GM18519 (cell line): ENCODE results near the gene ARFGAP2.

ENCODE experiments used
- ATAC-seq: cut with Tn5 transposase; IDR thresholded peaks from one replicate; pipeline ENCODE4 v1.9.1; 2021; ENCODE audit warnings: mild to moderate bottlenecking, moderate library complexity; ENCODE audit not compliant: unreplicated experiment, low FRiP score

ARFGAP2 gene

DNA sequence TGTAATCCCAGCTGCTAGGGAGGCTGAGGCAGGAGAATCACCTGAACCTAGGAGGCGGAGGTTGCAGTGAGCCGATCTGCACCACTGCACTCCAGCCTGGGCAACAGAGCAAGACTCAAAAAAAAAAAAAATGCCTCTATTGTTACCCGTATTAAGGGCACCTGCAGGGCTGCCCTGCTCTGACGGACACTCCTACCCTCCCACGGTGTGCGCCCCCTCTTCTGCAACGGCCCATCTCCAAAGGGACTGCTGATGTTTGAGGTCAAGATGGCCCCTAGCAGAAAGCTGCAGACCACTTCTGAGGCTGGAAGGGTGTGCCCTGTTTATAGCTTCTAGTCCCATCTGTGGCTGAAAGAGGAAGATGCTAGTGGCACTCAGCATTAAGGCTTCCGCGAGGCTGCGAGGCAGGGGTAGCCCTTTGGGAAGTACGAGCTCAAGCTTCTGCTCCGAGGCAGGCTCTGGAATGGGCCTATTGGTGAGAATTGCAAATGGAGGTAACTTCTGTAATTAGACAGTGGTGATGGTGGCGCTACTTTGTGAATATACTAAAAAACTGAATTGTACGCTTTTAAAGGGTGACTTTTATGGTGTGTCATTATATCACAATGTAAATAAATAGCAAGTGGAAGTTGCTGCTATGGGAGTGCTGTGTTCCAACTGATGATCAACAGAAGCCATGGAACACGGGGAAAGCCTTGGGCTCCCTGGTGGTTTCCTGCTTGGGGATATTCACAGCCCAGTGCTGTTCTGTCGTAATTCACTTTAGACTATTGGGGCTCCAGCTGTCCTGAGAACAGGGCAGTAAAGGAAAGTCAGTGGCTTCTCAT is 24.3 kb downstream of the ARFGAP2 start:
- no peak for ATAC-seq

GRCh38 chr11:47149782-47150181 is 26.9 kb downstream of the ARFGAP2 start:
- no peak for ATAC-seq

GRCh38 chr11:47148903-47149531 is 27.7 kb downstream of the ARFGAP2 start:
- no peak for ATAC-seq

- no peak for ATAC-seq
Observed at GRCh38 chr11:47148270-47148669, 28.4 kb downstream of the ARFGAP2 start.

DNA sequence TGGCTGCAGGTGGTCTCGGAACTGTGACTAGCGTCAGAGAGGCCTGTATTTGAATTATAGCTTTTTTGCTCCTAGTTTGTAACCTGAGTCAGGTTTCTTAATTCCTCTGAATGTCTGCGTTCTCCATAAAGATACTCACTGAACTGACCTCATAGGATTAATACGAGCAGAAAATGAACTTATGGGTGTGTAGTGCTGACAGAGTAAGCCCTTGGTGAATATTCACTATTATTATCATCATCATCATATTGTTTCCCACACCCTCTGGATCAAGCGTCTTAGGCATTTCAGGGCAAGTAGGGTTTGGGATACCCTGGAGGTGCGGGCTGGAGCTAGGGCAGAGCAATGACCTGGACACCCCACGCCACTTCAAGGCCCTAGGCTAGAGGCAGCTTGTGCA is 29.0 kb downstream of the ARFGAP2 start:
- ATAC-seq: no peak

DNA sequence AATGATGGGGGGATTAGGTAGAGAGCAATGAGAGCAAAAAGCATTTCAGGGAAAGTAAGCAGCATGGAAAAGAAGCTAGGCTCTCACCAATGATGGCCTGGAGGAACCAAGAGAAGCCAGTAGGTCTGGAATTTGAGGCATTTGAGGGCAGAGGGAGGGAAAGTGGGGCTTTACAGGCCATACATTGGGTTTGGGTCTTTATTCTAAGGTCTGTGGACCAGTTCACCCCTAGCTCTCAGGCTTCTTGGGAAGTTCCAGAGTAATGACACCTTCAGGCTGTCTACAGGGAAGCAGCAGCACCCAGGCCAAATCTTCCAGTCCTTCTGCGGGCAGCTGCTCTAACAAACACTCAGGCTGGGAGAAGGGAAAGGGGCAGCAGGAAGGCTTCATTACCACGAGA is 29.4 kb downstream of the ARFGAP2 start:
- ATAC-seq: no peak

DNA sequence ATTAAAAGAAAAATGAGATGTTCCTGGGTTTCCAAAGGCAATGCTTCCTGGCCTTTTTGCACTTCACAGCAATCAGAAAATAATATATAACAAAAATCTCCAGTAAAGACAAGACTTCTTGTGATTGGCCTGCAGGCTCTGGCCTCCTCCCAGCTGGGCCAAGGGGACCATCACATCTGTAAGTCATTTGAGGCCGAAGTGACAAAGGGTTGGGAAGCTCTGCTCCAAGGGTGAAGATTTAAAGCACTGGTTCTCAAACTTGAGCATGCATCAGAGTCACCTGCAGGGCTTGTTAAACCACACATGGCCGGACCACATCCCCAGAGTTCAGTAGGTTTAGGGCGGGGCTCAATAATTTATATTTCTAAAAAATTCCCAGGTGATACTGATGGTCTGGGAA is 32.1 kb downstream of the ARFGAP2 start:
- no peak for ATAC-seq

DNA sequence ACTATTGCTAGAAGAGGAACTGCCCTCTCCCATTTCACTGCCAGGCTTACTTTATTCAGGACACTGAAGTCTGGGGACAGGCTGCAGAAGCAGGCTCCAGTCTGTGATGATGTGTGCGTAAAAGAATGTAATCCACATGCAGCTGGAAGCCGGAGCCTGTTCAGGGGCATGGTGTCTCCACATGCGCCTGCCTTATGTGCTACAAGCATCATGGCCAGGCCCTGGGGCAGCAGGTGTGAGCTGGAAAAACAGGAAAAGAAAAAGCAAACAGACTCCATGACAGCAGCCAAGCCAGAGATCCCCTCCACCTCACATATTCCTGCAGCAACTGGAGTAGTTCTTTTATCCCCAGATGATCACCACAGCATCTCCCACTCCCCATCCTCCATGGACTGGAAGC is 33.4 kb downstream of the ARFGAP2 start:
- no peak for ATAC-seq

- no peak for ATAC-seq
Observed at GRCh38 chr11:47139878-47140277, 36.8 kb downstream of the ARFGAP2 start.

GRCh38 chr11:47137476-47137875 is 39.2 kb downstream of the ARFGAP2 start:
- ATAC-seq: no peak

DNA sequence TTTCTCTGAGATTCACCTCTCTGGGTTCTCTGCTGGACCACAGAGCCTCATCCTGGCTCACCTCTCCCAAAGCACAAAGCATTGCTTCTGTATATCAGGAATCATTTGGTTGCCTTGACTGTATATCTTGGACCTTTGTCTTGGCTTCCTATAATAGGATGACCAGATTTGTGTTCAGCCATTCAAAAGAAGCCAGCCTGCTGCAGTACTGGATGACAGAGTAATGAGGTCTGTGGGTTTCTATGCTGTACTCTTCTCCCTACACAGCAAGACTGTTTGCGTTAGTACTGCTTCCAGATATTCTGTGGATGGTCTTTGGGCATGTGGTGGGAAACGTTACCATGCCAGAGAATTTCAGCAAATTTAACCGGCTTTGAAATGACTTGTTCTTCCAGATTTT is 39.8 kb downstream of the ARFGAP2 start:
- no peak for ATAC-seq

GRCh38 chr11:47136327-47136726 is 40.4 kb downstream of the ARFGAP2 start:
- no peak for ATAC-seq

GRCh38 chr11:47132981-47133380 is 43.7 kb downstream of the ARFGAP2 start:
- ATAC-seq: no peak

DNA sequence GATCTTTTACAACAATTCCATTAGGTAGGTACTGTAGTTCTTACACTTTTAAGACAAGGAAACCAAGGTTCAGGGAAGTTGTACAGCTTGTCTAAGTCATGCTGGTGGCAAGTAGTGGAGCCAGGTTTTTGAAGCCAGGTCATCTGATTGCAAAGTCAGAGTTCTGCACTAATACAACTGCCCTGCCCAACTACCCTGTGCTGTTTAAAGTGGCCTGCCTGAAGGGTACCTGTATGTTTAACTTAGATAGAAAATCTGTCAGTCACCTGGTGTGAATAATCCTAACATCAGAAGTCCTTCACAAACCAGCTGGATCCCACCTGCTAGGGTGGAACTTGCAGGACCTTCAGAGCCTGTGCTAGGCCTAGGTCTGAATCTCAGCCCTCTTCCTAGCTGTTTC is 44.2 kb downstream of the ARFGAP2 start:
- no peak for ATAC-seq

DNA sequence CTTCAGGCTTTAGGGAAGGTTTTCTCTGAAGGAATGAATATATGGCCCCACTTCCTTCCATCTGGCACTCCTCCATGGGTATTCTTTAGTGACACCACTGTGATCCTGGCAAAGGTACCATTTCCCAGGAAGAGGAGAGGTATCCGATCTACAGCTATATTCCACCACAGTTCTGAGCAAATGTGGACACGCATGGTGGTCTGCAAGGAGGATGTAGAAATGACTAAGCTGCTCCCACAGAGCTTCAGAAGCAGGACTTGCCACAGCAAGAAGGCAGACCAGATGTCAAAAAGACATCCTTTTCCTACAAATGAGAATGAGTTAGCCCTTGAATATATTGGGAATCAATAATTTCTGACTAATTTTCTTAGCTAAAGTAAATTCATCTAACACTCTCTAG is 45.5 kb downstream of the ARFGAP2 start:
- ATAC-seq: no peak

DNA sequence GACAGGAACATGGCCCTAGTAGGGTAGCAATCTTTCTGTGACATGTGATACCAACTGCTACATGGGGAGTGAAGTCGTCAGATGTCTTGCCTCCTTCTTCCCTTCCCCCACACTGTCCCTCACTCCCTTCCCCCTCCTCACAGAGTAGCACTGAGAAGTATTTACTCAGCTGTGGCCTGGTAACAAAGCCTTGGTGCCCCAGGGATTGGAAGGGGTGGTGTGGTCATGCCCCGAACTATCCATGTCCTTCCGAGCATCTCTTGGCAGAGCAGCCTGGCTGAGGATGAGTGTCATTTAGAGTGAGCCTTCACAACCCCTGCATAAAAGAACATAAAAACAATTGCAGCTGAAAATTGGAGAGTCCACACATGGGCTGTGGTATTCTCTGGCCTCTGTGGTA is 46.1 kb downstream of the ARFGAP2 start:
- no peak for ATAC-seq

GRCh38 chr11:47127213-47127612 is 49.5 kb downstream of the ARFGAP2 start:
- ATAC-seq: no peak

GRCh38 chr11:47125083-47125482 is 51.6 kb downstream of the ARFGAP2 start:
- no peak for ATAC-seq

DNA sequence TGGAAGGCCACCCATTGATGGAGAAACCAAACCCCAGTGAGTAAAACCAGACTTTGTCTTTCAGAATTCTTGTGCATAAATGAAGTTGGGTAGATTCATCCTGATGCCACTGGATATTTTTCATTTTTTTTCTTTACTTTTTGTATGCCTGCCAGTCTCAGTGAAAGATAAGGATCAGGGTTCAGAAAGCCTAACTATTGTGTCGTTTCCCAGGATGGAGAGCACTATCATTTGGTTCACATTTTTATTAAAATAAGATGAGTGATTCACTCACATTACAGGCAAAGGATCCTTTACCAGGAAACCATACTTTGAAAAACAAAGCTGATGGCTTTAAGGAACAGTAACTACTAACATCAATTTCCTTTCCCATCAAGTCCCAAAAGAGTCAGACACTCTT is 52.0 kb downstream of the ARFGAP2 start:
- no peak for ATAC-seq

DNA sequence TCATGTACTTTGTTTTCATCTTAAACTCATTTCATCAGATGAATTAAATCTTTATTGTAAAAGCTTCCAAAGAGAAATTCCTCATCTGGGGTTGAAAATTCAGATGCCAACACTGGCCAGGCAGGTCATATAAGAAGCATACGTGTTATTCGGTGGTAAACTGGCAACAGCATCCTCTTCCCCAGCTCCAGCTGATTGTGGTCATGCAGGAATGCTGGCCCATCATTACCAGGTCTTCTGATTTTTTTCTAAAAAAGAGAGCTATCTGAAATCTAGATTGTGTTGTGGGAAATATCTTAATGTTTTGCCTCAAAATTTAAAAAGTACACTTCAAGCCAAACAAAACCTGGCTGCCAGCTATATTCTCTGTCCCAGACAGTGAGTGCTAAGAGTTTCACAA is 53.6 kb downstream of the ARFGAP2 start:
- ATAC-seq: no peak

- no peak for ATAC-seq
Observed at GRCh38 chr11:47121731-47122130, 54.9 kb downstream of the ARFGAP2 start.

- no peak for ATAC-seq
Observed at GRCh38 chr11:47121056-47121455, 55.6 kb downstream of the ARFGAP2 start.
